WERI-Rb-1 (cell line): ENCODE data around the gene PTGDR2.

Experiments used
- DNase-seq: peaks from one replicate; pipeline ENCODE4 v3.0.0-alpha.2; 2020
- H3K27ac ChIP-seq: fragments of 250-450 bp; sonication (Bioruptor Pico); 2 replicates; pipeline ENCODE4 v1.5.1; 2020; ENCODE audit warnings: mild to moderate bottlenecking, moderate library complexity
- H3K27me3 ChIP-seq: fragments of 250-450 bp; sonication (Bioruptor Pico); 2 replicates; pipeline ENCODE4 v1.5.1; 2021; ENCODE audit warnings: mild to moderate bottlenecking, low read depth, moderate library complexity; ENCODE audit not compliant: insufficient read depth, severe bottlenecking
- H3K36me3 ChIP-seq: fragments of 250-450 bp; sonication (Bioruptor Pico); 2 replicates; pipeline ENCODE4 v1.5.1; 2020; ENCODE audit warnings: mild to moderate bottlenecking, moderate library complexity
- H3K4me3 ChIP-seq: 2 replicates; pipeline ENCODE4 v1.5.1; 2011; ENCODE audit warnings: low read depth, mild to moderate bottlenecking, control low read depth, low read length
- H3K9me3 ChIP-seq: fragments of 250-450 bp; sonication (Bioruptor Pico); 2 replicates; pipeline ENCODE4 v1.5.1; 2021; ENCODE audit warnings: mild to moderate bottlenecking, moderate library complexity; ENCODE audit not compliant: severe bottlenecking
- TF ChIP-seq, protein P1 (sequence below): IDR thresholded peaks from 2 replicates; pipeline ENCODE4 v1.5.1; 2011; ENCODE audit warnings: low read depth, mild to moderate bottlenecking, control low read depth, inconsistent platforms, low read length

PTGDR2 gene

DNA sequence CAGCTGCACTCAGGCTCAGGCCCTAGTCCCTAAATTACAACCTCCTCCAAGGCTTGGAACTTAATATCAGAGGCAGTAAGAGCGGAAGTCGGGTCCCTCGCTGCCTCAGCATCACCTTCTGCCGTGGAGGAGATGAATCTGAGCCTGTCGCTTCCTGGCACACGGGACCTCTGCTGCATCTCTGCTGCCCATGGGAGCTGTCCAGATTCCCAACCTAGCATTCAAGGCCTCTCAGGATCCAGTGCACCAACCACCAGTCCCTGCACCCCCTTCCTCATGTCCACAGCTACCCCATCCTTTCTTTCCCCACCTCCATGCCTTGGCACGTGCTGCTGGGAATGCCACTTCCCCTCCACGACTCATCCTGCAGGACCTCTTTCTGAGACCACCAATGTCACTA lies 2.5 kb upstream of the PTGDR2 start:
- TF ChIP-seq, protein P1, sequence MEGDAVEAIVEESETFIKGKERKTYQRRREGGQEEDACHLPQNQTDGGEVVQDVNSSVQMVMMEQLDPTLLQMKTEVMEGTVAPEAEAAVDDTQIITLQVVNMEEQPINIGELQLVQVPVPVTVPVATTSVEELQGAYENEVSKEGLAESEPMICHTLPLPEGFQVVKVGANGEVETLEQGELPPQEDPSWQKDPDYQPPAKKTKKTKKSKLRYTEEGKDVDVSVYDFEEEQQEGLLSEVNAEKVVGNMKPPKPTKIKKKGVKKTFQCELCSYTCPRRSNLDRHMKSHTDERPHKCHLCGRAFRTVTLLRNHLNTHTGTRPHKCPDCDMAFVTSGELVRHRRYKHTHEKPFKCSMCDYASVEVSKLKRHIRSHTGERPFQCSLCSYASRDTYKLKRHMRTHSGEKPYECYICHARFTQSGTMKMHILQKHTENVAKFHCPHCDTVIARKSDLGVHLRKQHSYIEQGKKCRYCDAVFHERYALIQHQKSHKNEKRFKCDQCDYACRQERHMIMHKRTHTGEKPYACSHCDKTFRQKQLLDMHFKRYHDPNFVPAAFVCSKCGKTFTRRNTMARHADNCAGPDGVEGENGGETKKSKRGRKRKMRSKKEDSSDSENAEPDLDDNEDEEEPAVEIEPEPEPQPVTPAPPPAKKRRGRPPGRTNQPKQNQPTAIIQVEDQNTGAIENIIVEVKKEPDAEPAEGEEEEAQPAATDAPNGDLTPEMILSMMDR, result no peak
- Histone ChIP-seq H3K36me3 (no peaks in the 10 kb centered on the region), H3K27me3 (no peaks in the 10 kb centered on the region), H3K27ac (no peak overlapping the region), H3K9me3 (no peaks in the 10 kb centered on the region), H3K4me3 (no peak overlapping the region)
- no peak for DNase-seq

DNA sequence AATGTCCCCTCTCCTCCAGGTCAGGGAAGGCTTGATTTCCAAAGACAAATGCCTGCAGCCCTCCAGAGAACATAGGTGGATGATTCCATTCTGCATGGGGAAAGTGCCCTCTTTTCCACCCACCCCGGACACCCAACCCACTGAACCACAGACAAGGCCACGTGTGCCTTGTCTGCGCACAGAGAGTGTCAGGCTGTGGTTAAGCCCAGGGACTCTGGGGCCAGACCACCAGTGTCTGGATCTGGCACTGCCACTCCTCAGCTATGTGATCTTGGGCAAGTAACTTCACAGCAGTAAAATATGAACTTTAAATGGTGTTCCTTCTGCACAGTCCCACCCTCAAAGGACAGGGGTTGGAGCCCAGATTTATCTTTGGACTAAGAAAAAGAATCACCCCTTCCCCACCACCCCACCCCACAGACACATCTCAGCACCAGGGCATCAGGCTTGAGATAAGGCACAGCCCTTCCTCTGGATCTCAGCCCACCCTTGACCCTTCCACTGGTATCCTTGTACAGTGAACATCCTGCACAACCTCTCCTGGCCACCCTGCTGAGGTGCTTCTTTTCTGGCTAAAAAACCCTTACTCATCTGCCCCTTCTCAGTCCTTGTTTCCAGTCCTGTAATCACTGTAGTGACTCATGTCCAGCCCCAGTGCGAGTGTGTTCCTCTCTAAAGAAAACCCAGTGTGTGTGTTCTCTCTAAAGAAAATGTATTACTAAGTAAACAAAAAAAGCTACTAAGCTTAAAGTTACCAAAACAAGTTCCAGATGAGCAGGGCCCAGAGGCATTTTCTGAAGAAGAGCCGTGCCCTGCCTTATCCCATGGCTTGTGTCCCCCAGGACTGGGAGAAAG lies 1.9 kb upstream of the PTGDR2 start:
- H3K4me3 ChIP-seq, result no peak overlapping the region
- DNase-seq, result no peak
- H3K27ac ChIP-seq, result no peak overlapping the region
- no peaks in the 10 kb centered on the region for H3K9me3 ChIP-seq
- no peaks in the 10 kb centered on the region for H3K27me3 ChIP-seq
- H3K36me3 ChIP-seq, result no peaks in the 10 kb centered on the region
- TF ChIP-seq, protein P1, result no peak

GRCh38 chr11:60854847-60855725 lies 664 bp downstream of the PTGDR2 start:
- TF ChIP-seq, protein P1, result no peak
- Histone ChIP-seq H3K27ac (no peak overlapping the region), H3K4me3 (no peak overlapping the region), H3K36me3 (peaks cover 7% of the 10 kb centered on the region; the same call in 1 of the 2 replicates), H3K27me3 (no peaks in the 10 kb centered on the region), H3K9me3 (no peaks in the 10 kb centered on the region)
- no peak for DNase-seq

DNA sequence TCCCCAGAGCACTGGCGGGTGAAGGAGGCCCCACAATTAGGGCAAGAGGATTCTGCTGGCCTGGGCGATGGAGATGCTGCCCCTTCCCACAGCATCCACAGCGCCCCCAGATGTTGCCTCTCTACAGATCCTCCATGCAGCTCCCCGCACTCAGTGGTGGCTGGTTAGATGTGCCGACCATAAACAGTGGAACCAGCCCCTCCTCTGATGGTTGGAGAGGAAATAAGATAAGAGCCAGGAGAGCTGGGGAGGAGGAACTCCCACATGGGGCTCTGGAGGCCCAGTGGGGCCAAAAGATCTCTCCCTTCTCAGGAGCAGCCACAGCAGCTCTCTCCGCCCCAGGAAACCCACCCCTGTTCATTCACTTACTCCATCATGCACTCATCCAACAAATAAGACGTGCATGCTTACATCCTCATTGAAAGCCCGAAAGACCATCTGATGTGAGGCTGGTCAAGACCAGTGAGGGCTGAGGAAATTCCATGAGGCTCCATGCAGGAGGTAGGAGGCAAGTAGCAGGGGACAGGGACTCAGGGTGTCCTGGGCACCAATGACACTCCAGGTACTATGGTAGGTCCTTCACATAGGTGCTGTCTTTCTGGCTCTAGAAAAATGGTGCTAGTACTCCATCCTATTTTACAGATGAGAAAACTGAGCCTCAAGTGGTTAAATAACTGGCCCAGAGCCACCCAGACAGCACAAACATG lies 1.5 kb downstream of the PTGDR2 start:
- TF ChIP-seq, protein P1, result no peak
- H3K4me3 ChIP-seq, result no peak overlapping the region
- no peaks in the 10 kb centered on the region for H3K9me3 ChIP-seq
- H3K27me3 ChIP-seq, result no peaks in the 10 kb centered on the region
- H3K36me3 ChIP-seq, result peaks cover 7% of the 10 kb centered on the region
- no peak overlapping the region for H3K27ac ChIP-seq
- DNase-seq, result no peak

GRCh38 chr11:60852982-60853950 lies 2.5 kb downstream of the PTGDR2 start:
- no peak overlapping the region for H3K27ac ChIP-seq
- H3K36me3 ChIP-seq, result peaks cover 7% of the 10 kb centered on the region
- no peaks in the 10 kb centered on the region for H3K27me3 ChIP-seq
- no peak for DNase-seq
- no peaks in the 10 kb centered on the region for H3K9me3 ChIP-seq
- TF ChIP-seq, protein P1, result no peak
- no peak overlapping the region for H3K4me3 ChIP-seq
